Measurements from ENCODE around the gene HOMER3. TPM values are rescaled to one million over a fixed set of nuclear protein-coding genes. Genes with fewer than 3 reads are reported as not detected.

The HOMER3 gene
- total RNA-seq, 2 donors from 2014 or later: 13.6 to 39.8 TPM

DNA sequence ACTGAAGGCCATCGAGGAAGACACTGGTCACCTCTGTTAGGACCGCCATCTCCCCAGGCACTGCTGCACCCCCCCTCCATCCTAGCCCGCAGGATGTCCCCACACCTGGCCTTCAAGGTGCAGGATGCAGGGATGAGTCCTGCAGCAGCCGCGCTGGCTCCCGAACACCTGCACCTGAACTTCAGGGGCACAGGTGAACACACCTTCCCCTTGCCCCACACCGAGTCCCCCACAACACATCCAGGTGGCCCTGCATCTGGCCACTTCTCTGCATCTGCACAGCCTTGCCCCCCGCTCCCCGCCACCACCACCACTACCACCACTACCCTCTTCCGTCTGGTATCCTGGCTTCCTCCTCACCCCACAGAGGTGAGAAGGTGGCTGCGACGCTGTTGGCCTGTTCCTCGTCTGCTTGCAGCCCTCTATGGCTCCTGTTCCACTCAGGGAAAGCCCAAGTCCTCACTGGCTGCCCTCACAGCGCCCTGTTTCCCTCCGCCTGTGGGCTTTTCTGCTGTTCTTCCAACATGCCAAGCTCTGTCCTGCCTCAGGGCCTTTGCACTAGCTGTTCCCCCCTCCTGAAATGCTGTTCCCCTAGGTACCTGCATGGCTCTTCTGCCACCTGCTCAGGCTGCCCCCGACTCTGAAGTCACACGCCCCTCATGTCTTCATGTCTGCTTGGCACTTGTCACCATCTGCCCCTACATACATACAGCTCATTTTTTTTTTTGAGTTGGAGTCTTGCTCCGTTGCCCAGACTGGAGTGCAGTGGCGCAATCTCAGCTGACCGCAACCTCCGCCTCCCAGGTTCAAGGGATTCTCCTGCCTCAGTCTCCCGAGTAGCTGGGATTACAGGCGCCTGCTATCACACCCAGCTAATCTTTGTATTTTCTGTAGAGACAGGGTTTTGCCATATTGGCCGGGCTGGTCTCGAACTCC is 43.7 kb downstream of the HOMER3 start:
- no peak overlapping the region for H3K4me3 ChIP-seq
- no peak for DNase-seq (ENCODE audit: low spot score)
- H3K27ac ChIP-seq: no peak overlapping the region
- TF ChIP-seq, protein P1, sequence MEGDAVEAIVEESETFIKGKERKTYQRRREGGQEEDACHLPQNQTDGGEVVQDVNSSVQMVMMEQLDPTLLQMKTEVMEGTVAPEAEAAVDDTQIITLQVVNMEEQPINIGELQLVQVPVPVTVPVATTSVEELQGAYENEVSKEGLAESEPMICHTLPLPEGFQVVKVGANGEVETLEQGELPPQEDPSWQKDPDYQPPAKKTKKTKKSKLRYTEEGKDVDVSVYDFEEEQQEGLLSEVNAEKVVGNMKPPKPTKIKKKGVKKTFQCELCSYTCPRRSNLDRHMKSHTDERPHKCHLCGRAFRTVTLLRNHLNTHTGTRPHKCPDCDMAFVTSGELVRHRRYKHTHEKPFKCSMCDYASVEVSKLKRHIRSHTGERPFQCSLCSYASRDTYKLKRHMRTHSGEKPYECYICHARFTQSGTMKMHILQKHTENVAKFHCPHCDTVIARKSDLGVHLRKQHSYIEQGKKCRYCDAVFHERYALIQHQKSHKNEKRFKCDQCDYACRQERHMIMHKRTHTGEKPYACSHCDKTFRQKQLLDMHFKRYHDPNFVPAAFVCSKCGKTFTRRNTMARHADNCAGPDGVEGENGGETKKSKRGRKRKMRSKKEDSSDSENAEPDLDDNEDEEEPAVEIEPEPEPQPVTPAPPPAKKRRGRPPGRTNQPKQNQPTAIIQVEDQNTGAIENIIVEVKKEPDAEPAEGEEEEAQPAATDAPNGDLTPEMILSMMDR (IDR thresholded peaks at IDR 0.05): no peak
- H3K4me1 ChIP-seq: peaks cover 0 to 32% of the 10 kb centered on the region in 2 donors
- no peaks in the 10 kb centered on the region for H3K27me3 ChIP-seq
- H3K36me3 ChIP-seq: peaks cover 21% of the 10 kb centered on the region
- no peaks in the 10 kb centered on the region for H3K9me3 ChIP-seq

DNA sequence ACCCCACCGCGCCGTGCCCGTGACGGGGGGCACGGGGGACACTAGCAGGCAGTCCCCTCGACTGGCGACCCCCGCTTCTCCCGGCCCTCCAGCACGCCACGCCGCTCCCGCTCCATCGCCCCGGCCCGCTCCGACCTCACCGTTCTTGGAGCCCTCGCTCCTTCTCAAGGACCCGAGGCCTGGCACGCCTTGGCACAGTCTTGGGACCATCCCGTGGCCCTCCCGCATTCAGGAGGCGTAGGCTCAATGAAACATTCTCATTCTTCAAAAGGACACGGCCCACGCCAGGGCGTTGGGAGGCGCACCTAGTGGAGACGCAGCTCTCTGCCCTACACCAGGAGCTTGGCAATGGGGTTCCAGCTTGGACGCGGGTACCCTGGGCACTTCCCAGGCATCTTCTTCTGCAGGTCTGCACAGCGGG is 44.6 kb downstream of the HOMER3 start:
- TF ChIP-seq, protein P1 (IDR thresholded peaks at IDR 0.05): no peak
- no peak for DNase-seq (ENCODE audit: low spot score)
- Histone ChIP-seq H3K36me3 (peaks cover 20% of the 10 kb centered on the region), H3K27me3 (no peaks in the 10 kb centered on the region), H3K4me1 (peaks cover 0 to 32% of the 10 kb centered on the region in 2 donors), H3K9me3 (no peaks in the 10 kb centered on the region), H3K27ac (no peak overlapping the region), H3K4me3 (peak overlapping the region in 1 of 2 donors; percentile 42)

DNA sequence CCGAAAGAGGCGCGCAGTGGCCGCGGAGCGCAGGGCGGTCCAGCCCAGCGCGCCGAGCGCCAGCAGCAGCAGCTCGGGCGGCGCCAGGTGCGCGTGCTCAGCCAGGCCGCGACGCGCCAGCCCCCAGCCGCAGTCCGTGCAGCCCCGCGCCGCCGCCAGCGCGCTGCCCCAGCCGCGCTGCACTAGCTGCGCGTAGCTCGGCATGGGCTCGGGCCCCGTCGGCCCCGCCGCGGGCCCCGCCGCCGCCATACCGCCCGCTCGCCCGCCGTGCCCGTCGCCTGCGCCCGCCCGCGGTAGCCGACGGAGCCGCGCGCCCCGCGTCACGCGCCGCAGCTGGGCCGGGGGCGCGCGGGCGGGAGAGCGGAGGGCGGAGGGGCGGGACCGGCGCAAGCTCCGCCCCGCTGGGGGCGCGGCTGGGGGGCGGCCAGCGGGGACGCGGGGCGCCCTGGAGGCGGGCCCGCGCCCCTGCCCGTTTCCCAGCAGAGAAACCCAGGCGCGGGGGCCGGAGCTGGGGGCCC is 45.1 kb downstream of the HOMER3 start, which contains the start of gene CERS1:
Gene CERS1 (minus strand): TSS at position 335 of the 518 bp plus-strand sequence. CDS start 86 bp downstream, at position 249.
- H3K9me3 ChIP-seq: no peaks in the 10 kb centered on the region
- H3K27ac ChIP-seq: peak within 1 kb of the TSS in 1 of 2 donors; percentile 16
- H3K4me3 ChIP-seq: peak within 1 kb of the TSS; percentile 29 to 55
- H3K4me1 ChIP-seq: peaks cover 0 to 32% of the 10 kb centered on the region in 2 donors
- H3K27me3 ChIP-seq: no peaks in the 10 kb centered on the region
- TF ChIP-seq, protein P1 (IDR thresholded peaks at IDR 0.05): no peak
- H3K36me3 ChIP-seq: peaks cover 15% of the 10 kb centered on the region
- no peak for DNase-seq (ENCODE audit: low spot score)

DNA sequence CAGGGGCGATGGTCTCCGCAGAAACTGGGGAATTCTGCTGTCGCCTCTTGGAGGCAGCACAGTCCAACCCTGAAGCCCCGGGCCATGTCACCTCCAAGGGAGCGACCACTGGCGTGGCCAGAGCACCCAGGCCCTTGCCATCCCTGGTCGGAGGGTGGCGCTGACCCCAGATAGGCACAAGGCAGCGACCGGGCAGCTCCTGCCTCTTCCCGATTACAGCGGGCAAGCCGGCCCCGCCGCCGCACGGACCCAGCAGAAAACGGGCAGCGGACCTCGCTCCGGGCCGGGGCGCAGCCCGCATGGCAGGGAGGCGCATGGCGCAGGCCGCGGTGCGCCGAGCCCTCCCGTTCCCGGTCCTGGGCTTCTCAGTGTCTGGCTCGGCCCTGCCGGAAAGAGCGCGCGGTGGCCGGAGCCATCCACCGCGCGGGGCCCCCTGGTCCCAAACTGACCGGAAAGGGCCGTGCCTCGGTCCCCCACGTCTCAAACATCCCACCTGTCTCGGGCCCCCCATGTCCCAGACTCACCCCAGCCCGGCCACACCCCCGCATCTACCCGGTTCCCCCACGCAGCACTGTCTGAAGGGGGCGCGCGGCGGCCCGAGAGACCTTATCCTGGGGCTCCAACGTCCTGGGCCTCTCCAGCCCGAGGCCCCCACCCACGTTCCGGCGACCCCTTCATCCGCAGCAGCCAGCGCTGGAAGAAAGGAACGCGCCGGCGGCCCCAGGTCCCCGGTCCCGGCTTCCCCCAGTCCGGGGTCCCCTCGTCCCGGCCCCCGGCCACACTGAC is 45.8 kb downstream of the HOMER3 start:
- Histone ChIP-seq H3K9me3 (no peaks in the 10 kb centered on the region), H3K27ac (peak overlapping the region in 1 of 2 donors; percentile 16), H3K27me3 (no peaks in the 10 kb centered on the region), H3K4me3 (peak overlapping the region; percentile 29 to 55), H3K36me3 (peaks cover 11% of the 10 kb centered on the region), H3K4me1 (peaks cover 0 to 32% of the 10 kb centered on the region in 2 donors)
- DNase-seq (ENCODE audit: low spot score): no peak
- TF ChIP-seq, protein P1 (IDR thresholded peaks at IDR 0.05): peak in 1 of 2 donors; percentile 52

DNA sequence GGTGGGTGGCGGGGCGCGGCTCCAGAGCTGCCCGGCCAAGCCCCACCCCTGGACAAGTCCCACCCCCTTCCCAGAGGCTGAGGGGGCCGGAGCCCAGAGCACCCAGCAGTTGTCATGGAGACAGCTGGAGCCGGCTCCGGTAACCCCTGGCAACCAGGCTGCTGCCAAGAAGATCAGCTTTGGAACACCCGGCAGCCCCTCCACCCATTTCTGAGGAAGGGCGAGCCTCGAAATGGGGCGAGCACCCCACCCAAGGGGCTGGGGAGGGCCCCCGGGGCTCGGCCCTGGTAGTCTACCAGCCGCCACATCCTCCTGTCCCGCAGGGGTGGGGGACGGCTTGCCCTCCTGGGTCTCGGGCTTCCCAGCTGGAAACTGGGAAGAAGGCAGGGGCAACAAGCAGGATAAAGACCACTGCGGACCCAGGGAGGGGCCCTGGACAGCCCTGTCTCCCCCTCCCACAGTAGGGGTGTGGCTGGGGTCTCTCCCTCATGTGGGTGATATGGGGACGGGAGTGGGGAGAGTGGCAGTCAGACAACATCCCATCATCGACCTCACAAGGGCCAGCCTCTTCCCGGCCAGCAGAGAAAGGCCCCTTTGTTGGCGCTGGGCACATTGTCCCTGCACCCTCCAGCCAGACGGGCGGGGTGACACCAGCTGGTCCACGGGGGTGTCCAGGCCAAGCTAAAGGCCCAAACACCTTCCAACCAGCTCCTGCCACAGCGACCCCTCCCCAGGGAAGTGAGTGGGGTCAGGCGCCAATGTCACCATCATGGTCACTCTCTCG is 46.6 kb downstream of the HOMER3 start:
- Histone ChIP-seq H3K4me3 (peak overlapping the region in 1 of 2 donors; percentile 55), H3K9me3 (no peaks in the 10 kb centered on the region), H3K4me1 (peaks cover 0 to 32% of the 10 kb centered on the region in 2 donors), H3K27ac (no peak overlapping the region), H3K27me3 (no peaks in the 10 kb centered on the region), H3K36me3 (peaks cover 7% of the 10 kb centered on the region)
- DNase-seq (ENCODE audit: low spot score): no peak
- TF ChIP-seq, protein P1 (IDR thresholded peaks at IDR 0.05): no peak

All from right atrium auricular region (tissue), 2 donors.